Activated gamma-delta T cell (primary cell): ENCODE results near the gene UNC13C.

Source experiments
- DNase-seq: peaks from one replicate; lab custom pipeline; 2025; lab: John Stamatoyannopoulos, UW

UNC13C gene

DNA sequence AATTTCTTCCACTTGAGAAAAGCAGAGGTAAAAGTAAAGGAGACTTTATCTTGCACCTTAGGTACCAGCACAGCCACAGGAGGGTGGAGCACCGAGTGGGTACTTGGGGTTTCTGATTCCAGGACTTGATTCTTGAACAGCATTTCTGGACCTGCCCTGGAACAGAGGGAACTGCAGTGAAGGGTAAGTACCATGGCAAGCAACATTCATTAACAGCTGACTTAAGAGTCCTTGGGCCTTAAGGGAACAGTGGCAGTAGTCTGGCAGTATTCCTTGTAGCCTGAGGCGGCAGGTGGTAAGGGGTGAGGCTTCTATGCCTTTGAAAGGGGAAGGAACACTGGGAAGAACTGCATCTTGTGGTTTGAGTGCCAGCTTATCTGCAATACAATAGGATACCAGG is 666.6 kb downstream of the UNC13C start:
- DNase-seq, result no peak

GRCh38 chr15:54659646-54660045 is 681.4 kb downstream of the UNC13C start:
- DNase-seq, result no peak

- DNase-seq, result no peak
These were observed 682.1 kb downstream of the UNC13C start for GRCh38 chr15:54660356-54660755.

DNA sequence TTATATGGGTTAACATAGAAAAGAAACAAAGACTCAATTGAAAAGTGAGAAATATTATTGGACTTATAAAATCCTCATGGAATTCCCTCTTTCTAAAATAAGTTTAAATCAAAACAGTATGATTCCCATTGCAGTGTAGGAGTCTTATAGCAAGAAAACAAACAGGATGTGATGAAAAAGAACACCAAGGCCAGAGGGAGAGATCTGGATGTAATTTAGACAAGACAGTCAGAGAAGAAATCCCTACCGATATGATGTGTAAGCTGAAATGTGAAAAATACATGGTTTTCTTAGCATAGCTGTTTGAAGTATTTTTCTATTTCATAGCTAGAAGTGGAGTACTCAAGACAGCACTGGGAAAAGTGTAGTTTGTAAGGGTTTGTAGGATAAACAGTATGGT is 697.0 kb downstream of the UNC13C start:
- DNase-seq, result no peak

- no peak for DNase-seq
These were observed 703.3 kb downstream of the UNC13C start for GRCh38 chr15:54681584-54681983.
